Renal pelvis (tissue), 4 donors: ENCODE data around the gene ZBTB45. TPM values are rescaled to one million over a fixed set of nuclear protein-coding genes. Genes with fewer than 3 reads are reported as not detected.

Source experiments
- DNase-seq: peaks from one replicate; pipeline ENCODE4 v3.0.0-alpha.2; 2013
- polyA plus RNA-seq, 3 donors: library from polyadenylated mRNA; unstranded; fragments of 120-200 nt; gene quantifications; one replicate each; pipeline ENCODE4 v1.2.1, GENCODE V29; 2013; ENCODE audit not compliant: insufficient read length in 3 of 3

The ZBTB45 gene
- polyA plus RNA-seq, 3 donors = 14.5 to 19.1 (median 16.1) TPM

- DNase-seq = no peak
Observed at GRCh38 chr19:58556622-58557220, 37.1 kb upstream of the ZBTB45 start.

- no peak for DNase-seq
Observed at GRCh38 chr19:58555920-58556621, 36.5 kb upstream of the ZBTB45 start.

- DNase-seq = no peak
Observed at GRCh38 chr19:58555369-58555885, 35.8 kb upstream of the ZBTB45 start.

DNA sequence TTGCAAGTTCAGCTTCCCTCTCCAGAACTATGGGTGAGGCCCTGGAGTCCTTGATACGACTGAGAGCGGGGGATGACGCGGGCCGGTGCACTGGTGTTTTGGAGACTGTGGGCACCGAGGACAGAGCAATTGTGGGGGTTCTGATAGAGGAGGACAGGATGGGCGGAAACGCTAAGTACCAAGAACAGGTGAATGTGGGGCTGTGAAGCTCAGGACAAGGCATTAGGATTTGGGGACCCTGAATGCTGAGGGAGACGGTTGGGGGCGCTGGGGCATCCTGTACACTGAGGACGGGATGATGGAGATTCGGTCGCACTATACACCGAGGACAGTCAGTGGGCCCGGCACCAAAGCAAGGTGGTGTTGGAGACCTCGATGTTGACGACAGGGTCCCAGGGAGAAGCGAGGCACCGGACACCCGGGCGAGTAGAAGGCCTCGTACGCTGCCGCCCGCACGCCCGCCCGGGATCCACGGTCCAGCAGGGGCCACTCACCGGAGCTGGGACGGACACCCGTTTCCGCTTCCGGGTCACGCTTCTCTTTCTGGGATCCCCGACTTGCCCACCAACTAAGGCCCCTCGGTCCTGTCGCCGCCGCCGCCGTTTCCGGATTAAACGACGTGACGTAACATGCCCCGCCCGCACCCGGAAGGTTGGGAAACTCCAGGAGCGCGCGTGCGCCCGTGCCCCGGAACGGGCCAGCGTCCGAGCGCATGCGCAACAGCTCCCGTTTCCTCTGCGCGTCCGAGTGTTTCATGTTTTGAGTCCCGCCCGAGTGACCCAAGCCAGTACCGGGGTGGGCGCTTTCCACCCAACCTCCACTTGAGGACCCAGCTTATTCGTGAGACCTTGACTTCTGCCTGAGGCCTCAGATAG lies 35.1 kb upstream of the ZBTB45 start, which contains the start of gene CHMP2A:
Gene CHMP2A, minus strand, starts transcription at position 612 of the 875 bp plus-strand sequence. CDS start 893 bp downstream, outside the sequence.
- peak; percentile 97 for DNase-seq

GRCh38 chr19:58553799-58554493 lies 34.3 kb upstream of the ZBTB45 start:
- DNase-seq = no peak

DNA sequence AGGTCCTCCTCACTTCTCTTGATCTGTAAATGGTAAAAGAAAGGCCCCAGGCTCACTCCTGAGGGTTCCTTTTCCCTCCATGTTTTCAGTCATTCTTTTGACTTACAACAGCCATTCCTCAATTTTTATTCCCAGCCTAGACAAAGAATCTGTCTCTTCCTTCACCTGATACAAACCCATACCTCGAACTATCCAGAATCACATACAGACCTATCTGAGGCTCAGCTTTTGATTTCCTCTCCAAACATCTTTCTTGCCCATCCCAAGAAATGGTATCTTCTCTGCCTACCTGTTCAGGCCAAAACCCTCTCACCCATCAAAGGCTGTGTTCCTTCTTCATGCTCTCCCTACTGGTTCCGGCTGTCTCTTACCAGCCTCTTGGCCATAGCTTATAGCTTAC lies 33.0 kb upstream of the ZBTB45 start:
- no peak for DNase-seq

DNA sequence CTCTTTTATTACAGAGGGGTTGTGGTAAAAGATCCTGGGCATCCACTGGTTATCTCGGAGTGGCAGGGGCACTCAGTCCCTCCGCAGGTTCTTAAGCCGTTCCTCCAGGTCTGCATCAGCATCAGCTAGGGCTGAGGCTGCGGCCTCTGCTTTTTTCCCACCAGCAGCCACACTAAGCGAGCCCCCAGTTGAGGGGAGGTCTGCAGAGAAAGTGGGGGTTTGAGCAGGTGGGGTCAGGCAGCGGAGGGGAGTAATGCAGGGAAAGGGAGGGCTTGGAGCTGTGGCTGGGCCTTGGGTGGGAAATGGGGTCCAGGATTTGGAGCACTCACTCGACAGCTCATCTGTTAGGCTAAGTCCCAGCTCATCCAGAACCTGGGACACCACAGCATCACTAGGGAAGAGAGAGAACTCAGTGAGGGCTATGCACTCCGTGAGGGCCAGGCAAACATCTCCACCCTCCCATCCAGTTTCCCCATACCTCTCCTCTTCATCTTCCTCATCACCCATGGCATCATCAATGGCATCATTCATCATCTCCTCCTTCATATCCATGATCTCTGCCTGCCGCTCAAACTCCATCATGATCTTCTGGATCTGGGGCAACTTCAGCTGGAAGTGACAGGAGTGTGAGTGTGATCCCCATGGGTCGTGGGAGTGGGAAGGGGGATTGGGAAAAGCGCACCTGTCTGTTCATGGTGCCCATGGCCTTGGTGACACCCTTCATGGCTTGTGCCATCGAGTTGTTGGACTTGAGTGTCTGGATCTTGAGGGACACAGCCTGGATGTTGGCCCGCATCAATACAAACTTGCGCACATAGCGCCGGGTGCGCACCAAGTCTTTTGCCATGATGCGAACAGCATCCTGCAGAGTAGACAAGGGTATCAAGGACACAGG lies 32.2 kb upstream of the ZBTB45 start:
- DNase-seq = no peak

- DNase-seq = no peak
Observed at GRCh38 chr19:58551123-58551497, 31.5 kb upstream of the ZBTB45 start.

GRCh38 chr19:58550362-58551122 lies 30.9 kb upstream of the ZBTB45 start:
- no peak for DNase-seq

DNA sequence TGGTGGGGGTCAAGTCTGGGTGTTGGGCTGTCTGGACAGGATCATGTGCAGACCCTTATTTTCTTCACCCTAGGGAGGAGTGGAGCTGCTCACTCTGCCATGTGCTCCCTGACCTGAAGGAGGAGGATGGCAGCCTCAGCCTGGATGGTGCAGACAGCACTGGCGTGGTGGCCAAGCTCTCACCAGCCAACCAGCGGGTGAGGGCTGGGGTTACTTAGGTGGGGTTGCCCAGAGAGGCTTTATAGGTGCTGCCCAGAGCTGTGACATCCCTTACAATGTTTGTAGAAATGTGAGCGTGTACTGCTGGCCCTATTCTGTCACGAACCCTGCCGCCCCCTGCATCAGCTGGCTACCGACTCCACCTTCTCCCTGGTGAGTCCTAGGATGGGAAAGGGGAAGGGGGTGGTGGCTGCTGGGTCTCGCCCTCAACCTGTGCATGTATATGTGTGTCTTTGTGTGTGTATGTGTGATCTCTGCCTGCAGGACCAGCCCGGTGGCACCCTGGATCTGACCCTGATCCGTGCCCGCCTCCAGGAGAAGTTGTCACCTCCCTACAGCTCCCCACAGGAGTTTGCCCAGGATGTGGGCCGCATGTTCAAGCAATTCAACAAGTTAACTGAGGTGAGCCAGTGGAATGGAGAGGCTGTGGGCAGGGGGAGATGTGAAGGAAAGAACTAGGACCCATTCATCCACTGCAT lies 30.2 kb upstream of the ZBTB45 start:
- DNase-seq = no peak

DNA sequence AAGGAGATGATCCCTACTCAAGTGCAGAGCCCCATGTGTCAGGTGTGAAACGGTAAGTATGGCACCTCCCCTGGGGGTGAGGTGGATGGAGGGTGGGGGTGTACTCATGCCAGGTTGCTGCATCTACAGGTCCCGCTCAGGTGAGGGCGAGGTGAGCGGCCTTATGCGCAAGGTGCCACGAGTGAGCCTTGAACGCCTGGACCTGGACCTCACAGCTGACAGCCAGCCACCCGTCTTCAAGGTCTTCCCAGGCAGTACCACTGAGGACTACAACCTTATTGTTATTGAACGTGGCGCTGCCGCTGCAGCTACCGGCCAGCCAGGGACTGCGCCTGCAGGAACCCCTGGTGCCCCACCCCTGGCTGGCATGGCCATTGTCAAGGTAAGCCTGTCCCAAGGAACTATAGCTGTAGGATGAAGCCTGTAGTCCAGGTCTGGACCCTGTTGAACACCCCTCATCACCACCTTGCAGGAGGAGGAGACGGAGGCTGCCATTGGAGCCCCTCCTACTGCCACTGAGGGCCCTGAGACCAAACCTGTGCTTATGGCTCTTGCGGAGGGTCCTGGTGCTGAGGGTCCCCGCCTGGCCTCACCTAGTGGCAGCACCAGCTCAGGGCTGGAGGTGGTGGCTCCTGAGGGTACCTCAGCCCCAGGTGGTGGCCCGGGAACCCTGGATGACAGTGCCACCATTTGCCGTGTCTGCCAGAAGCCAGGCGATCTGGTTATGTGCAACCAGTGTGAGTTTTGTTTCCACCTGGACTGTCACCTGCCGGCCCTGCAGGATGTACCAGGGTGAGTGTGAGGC lies 29.5 kb upstream of the ZBTB45 start:
- DNase-seq = no peak

DNA sequence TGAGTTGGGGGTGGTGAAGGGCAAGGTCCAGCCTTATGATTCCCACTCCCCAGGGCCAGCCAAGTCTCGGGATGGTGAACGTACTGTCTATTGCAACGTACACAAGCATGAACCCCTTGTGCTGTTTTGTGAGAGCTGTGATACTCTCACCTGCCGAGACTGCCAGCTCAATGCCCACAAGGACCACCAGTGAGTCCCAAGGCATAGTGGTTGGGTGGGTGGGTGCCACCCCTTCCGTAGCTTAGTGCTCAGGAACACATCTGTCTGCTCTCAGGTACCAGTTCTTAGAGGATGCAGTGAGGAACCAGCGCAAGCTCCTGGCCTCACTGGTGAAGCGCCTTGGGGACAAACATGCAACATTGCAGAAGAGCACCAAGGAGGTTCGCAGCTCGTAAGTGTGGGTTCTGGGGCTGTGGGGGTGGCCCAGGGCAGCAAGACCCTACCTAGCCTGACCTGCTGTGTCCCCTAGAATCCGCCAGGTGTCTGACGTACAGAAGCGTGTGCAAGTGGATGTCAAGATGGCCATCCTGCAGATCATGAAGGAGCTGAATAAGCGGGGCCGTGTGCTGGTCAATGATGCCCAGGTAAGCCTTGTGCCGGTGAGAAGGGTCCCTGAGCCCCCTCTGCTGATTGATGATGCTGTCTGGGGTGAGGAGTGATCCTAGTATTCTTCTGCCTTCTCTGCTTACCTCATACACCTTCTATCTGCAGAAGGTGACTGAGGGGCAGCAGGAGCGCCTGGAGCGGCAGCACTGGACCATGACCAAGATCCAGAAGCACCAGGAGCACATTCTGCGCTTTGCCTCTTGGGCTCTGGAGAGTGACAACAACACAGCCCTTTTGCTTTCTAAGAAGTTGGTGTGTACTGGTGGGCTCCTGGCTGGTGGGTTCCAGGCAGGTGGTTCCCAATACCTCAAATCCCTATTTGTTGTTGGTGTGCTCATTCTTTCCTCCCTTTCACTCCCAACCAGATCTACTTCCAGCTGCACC lies 28.0 kb upstream of the ZBTB45 start:
- no peak for DNase-seq

DNA sequence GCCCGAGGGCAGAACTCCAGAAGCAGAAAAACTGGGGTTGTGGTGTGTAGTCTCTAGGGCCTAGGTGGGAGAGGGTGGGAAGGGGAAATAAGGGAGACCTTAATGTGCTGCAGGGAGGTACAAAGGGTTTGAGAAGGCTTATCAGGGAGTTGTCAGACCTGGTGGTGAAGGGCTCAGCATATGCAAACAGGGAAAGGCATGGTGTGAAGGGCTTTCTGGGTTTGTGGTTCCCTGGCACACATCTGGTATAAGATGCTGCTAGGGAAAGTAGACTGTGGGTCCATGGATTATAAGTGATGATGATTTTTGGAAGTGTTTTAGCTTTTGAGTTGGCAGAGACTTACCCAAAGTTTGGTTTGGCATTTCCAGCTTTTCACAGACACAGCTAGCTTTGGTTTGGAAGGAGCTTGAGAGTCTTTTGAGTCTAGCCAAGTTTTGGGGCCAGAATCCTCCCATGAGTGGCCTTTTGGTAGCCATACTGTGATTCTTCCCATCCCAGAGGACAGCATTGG lies 26.5 kb upstream of the ZBTB45 start:
- no peak for DNase-seq

GRCh38 chr19:58545286-58546018 lies 25.8 kb upstream of the ZBTB45 start:
- no peak for DNase-seq

GRCh38 chr19:58544591-58545285 lies 25.1 kb upstream of the ZBTB45 start:
- DNase-seq = peak; percentile 62
